Vagina (tissue), 2 donors: ENCODE measurements around the gene ARL6IP1. TPM values are rescaled to one million over a fixed set of nuclear protein-coding genes. Genes with fewer than 3 reads are reported as not detected.

Experiments
- DNase-seq, 2 donors: peaks; one replicate each; pipeline ENCODE4 v3.0.0-alpha.2; 2017; ENCODE audit errors: extremely low spot score in 2 of 2
- H3K27ac ChIP-seq: fragments of 200-600 bp; sonication (generic); one replicate; pipeline ENCODE4 v1.5.1; 2019
- H3K27me3 ChIP-seq: fragments of 200-600 bp; sonication (generic); one replicate; pipeline ENCODE4 v1.5.1; 2019
- H3K36me3 ChIP-seq, 2 donors: fragments of 200-600 bp; sonication (generic); one replicate each; pipeline ENCODE4 v1.5.1; 2017 to 2019
- H3K4me1 ChIP-seq: fragments of 200-600 bp; sonication (generic); one replicate; pipeline ENCODE4 v1.5.1; 2019
- H3K4me3 ChIP-seq, 2 donors: fragments of 200-600 bp; sonication (generic); 1 replicate in 1 of 2; 2 replicates in 1 of 2; pipeline ENCODE4 v1.5.1; 2016 to 2019
- H3K9me3 ChIP-seq: fragments of 200-600 bp; sonication (generic); one replicate; pipeline ENCODE4 v1.5.1; 2019
- POLR2A ChIP-seq, 2 donors: fragments of 450-650 bp; IDR thresholded peaks; one replicate each; pipeline ENCODE4 v1.6.1; 2017; ENCODE audit warnings: antibody characterized with exemption in 2 of 2, mild to moderate bottlenecking in 2 of 2, moderate library complexity in 2 of 2
- POLR2AphosphoS5 ChIP-seq, 2 donors: sonication (generic); formaldehyde crosslinking; IDR thresholded peaks; one replicate each; pipeline ENCODE4 v1.9.0; 2017; ENCODE audit warnings: antibody characterized with exemption in 2 of 2, mild to moderate bottlenecking in 2 of 2, low read depth in 1 of 2; ENCODE audit not compliant: insufficient read depth in 1 of 2
- intact Hi-C: fragments of 100-400 bp; cut with DNase I; formaldehyde crosslinking; loops from one replicate; pipeline ENCODE4 v1.15.1; 2023
- total RNA-seq: library from RNA; depleted of rRNA; stranded (reverse); fragments of >200 nt; gene quantifications from one replicate; pipeline ENCODE4 v1.2.3, GENCODE V29; 2016
- TF ChIP-seq, protein P1 (sequence below), 3 experiments: fragments of 450-650 bp in 2 of 3; fragments of 200-600 bp in 1 of 3; sonication (generic) in 1 of 3; IDR thresholded peaks; one replicate each; pipeline ENCODE4 v1.5.1; 2017 to 2019; ENCODE audit warnings: antibody characterized with exemption in 3 of 3, mild to moderate bottlenecking in 2 of 3, moderate library complexity in 2 of 3

ARL6IP1 gene
- total RNA-seq, 1 donor from 2014 or later, result 103 TPM

- Histone ChIP-seq H3K27ac (no peak overlapping the region), H3K9me3 (no peaks in the 10 kb centered on the region), H3K36me3 (peaks cover 5 to 68% of the 10 kb centered on the region in 2 donors), H3K4me1 (no peaks in the 10 kb centered on the region), H3K27me3 (no peaks in the 10 kb centered on the region), H3K4me3 (no peak overlapping the region)
- DNase-seq, result no peak
- intact Hi-C loops, result no loop called here
- no peak for TF ChIP-seq POLR2A (IDR thresholded peaks at IDR 0.05)
- TF ChIP-seq POLR2AphosphoS5 (IDR thresholded peaks at IDR 0.05; ENCODE audit: insufficient read depth in 1 of 2, low read depth in 1 of 2), result no peak
- TF ChIP-seq, protein P1, sequence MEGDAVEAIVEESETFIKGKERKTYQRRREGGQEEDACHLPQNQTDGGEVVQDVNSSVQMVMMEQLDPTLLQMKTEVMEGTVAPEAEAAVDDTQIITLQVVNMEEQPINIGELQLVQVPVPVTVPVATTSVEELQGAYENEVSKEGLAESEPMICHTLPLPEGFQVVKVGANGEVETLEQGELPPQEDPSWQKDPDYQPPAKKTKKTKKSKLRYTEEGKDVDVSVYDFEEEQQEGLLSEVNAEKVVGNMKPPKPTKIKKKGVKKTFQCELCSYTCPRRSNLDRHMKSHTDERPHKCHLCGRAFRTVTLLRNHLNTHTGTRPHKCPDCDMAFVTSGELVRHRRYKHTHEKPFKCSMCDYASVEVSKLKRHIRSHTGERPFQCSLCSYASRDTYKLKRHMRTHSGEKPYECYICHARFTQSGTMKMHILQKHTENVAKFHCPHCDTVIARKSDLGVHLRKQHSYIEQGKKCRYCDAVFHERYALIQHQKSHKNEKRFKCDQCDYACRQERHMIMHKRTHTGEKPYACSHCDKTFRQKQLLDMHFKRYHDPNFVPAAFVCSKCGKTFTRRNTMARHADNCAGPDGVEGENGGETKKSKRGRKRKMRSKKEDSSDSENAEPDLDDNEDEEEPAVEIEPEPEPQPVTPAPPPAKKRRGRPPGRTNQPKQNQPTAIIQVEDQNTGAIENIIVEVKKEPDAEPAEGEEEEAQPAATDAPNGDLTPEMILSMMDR (IDR thresholded peaks at IDR 0.05), result no peak
These were observed 27.9 kb upstream of the ARL6IP1 start for GRCh38 chr16:18829251-18829650.

- no peak overlapping the region for H3K27ac ChIP-seq
- H3K9me3 ChIP-seq, result no peaks in the 10 kb centered on the region
- peaks cover 5 to 57% of the 10 kb centered on the region in 2 donors for H3K36me3 ChIP-seq
- intact Hi-C loops, result no loop called here
- TF ChIP-seq, protein P1 (IDR thresholded peaks at IDR 0.05), result no peak
- TF ChIP-seq POLR2A (IDR thresholded peaks at IDR 0.05) (no peak), POLR2AphosphoS5 (IDR thresholded peaks at IDR 0.05; ENCODE audit: insufficient read depth in 1 of 2, low read depth in 1 of 2) (no peak)
- H3K4me1 ChIP-seq, result no peaks in the 10 kb centered on the region
- no peak overlapping the region for H3K4me3 ChIP-seq
- no peaks in the 10 kb centered on the region for H3K27me3 ChIP-seq
- DNase-seq, result no peak
These were observed 26.5 kb upstream of the ARL6IP1 start for GRCh38 chr16:18827890-18828289.

DNA sequence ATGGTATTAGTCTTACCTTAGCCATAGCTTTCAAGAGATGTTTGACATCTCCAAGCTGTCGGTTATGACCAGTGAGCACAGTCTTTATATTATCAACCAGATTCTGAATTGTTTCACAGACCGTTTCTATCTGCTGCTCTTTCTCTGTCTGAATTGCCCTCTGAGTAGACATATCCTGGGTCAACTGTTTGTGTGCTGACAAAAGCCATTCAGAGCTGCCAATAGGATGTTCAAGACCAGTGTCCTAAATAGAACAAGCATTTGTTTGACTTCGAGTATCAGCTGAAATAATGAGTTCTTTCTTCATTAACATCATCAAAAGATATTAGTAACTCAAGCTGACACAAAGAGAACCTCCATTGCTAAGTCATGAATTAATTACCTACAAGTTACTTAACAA, 14.9 kb upstream of the ARL6IP1 start:
- TF ChIP-seq POLR2AphosphoS5 (IDR thresholded peaks at IDR 0.05; ENCODE audit: insufficient read depth in 1 of 2, low read depth in 1 of 2), result no peak
- TF ChIP-seq POLR2A (IDR thresholded peaks at IDR 0.05), result no peak
- TF ChIP-seq, protein P1 (IDR thresholded peaks at IDR 0.05), result no peak

DNA sequence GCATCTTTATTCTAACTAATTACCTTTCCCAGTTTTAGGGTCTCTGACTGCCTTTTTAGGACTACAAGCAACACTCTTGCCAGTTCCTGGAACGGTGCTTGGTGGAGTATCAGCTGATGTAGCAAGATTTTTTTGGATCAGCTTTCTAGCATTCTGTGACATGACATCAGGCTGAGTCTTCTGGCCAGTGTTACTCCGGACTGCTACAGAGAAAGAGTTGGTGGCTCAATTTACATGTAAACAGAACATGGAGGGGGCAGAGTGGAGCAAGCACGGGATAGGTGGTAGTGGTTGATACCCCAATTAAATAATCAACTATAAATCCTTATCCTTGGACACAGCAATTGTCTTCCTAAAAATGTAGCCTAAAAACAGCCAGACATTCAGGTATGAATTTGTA, 10.6 kb upstream of the ARL6IP1 start:
- Histone ChIP-seq H3K4me1 (no peaks in the 10 kb centered on the region), H3K27ac (no peak overlapping the region), H3K9me3 (no peaks in the 10 kb centered on the region), H3K4me3 (no peak overlapping the region), H3K27me3 (no peaks in the 10 kb centered on the region), H3K36me3 (peaks cover 11 to 73% of the 10 kb centered on the region in 2 donors)
- DNase-seq, result no peak
- no peak for TF ChIP-seq POLR2A (IDR thresholded peaks at IDR 0.05)
- TF ChIP-seq POLR2AphosphoS5 (IDR thresholded peaks at IDR 0.05; ENCODE audit: insufficient read depth in 1 of 2, low read depth in 1 of 2), result no peak
- TF ChIP-seq, protein P1 (IDR thresholded peaks at IDR 0.05), result no peak
- intact Hi-C loops, result no loop called here

More for the DNA sequence above, 14.9 kb upstream of the ARL6IP1 start:
- DNase-seq, result no peak
- Histone ChIP-seq H3K27ac (no peak overlapping the region), H3K4me3 (no peak overlapping the region), H3K4me1 (no peaks in the 10 kb centered on the region), H3K27me3 (no peaks in the 10 kb centered on the region), H3K36me3 (peaks cover 0 to 64% of the 10 kb centered on the region in 2 donors), H3K9me3 (no peaks in the 10 kb centered on the region)
- intact Hi-C loops, result no loop called here

DNA sequence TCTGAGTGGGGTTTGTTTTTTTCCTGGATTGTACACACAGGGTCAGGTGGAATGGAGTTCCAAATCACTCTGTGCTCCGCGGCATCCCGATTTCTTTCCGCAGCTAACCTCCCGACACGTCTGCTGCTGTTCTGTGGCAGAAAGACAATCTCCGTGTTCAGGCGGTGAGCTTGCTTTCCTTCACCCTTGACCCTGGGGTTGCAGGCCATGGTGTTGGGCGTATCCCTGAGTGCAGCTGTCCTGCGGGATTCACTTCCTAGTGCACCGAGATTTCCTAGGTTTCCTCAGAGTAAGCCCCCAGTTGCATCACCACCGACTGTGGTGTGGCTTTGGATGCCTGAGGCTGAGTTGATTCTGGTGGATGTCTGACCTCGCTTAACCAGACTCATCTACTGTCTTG, 7.8 kb upstream of the ARL6IP1 start:
- no peak for DNase-seq
- intact Hi-C loops, result loop anchor here (10.0 kb wide), 1 partner anchor 146 kb away; no protein-coding TSS in a partner anchor
- TF ChIP-seq, protein P1 (IDR thresholded peaks at IDR 0.05), result no peak
- no peak for TF ChIP-seq POLR2A (IDR thresholded peaks at IDR 0.05)
- TF ChIP-seq POLR2AphosphoS5 (IDR thresholded peaks at IDR 0.05; ENCODE audit: insufficient read depth in 1 of 2, low read depth in 1 of 2), result no peak

More for the DNA sequence above, 7.8 kb upstream of the ARL6IP1 start:
- Histone ChIP-seq H3K4me3 (no peak overlapping the region), H3K9me3 (no peaks in the 10 kb centered on the region), H3K36me3 (peaks cover 11 to 49% of the 10 kb centered on the region in 2 donors), H3K27me3 (no peaks in the 10 kb centered on the region), H3K27ac (no peak overlapping the region), H3K4me1 (peaks cover 1% of the 10 kb centered on the region)
